Neutrophil (primary cell): ENCODE data around the gene KLK5.
"Not testable (repeated sequence)": the region's sequence is repeated elsewhere in the genome, so short reads cannot be mapped to it uniquely, and the experiment has no call there.

ENCODE experiments used
- H3K27ac ChIP-seq: fragments of 200-600 bp; sonication (generic); 2 replicates; pipeline ENCODE4 v1.5.1; 2016; ENCODE audit warnings: mild to moderate bottlenecking, moderate library complexity
- H3K27me3 ChIP-seq: fragments of 200-600 bp; sonication (generic); 2 replicates; pipeline ENCODE4 v1.6.0; 2016; ENCODE audit warnings: mild to moderate bottlenecking
- H3K36me3 ChIP-seq: fragments of 200-600 bp; sonication (generic); 2 replicates; pipeline ENCODE4 v1.5.1; 2017
- H3K4me1 ChIP-seq, 2 experiments: fragments of 200-600 bp in 1 of 2; sonication (generic) in 1 of 2; 1 replicate in 1 of 2; 2 replicates in 1 of 2; pipeline versions ENCODE4 v1.5.1 to v1.6.1; 2013 to 2016; ENCODE audit warnings: low read depth in 1 of 2, low read length in 1 of 2, mild to moderate bottlenecking in 1 of 2, moderate library complexity in 1 of 2; ENCODE audit not compliant: control insufficient read depth in 1 of 2, insufficient read depth in 1 of 2
- H3K4me3 ChIP-seq, 2 experiments: fragments of 200-600 bp in 1 of 2; sonication (generic) in 1 of 2; 1 replicate in 1 of 2; 2 replicates in 1 of 2; pipeline ENCODE4 v1.5.1; 2013 to 2016; ENCODE audit warnings: low read depth in 1 of 2, low read length in 1 of 2, mild to moderate bottlenecking in 1 of 2, moderate library complexity in 1 of 2
- H3K9me3 ChIP-seq: fragments of 200-600 bp; sonication (generic); 2 replicates; pipeline ENCODE4 v1.5.1; 2016
- CTCF ChIP-seq: fragments of 200-600 bp; sonication (generic); IDR thresholded peaks from 2 replicates; pipeline ENCODE4 v1.5.1; 2016; ENCODE audit warnings: antibody characterized with exemption

Gene KLK5

GRCh38 chr19:50975766-50976165, 22.9 kb upstream of the KLK5 start:
- no peak for TF ChIP-seq CTCF

GRCh38 chr19:50974702-50975556, 22.1 kb upstream of the KLK5 start:
- Histone ChIP-seq H3K27ac (no peak overlapping the region), H3K4me3 (no peak overlapping the region), H3K9me3 (no peaks in the 10 kb centered on the region), H3K36me3 (no peaks in the 10 kb centered on the region), H3K27me3 (peaks cover 31% of the 10 kb centered on the region), H3K4me1 (no peaks in the 10 kb centered on the region)
- no peak for TF ChIP-seq CTCF

More at GRCh38 chr19:50975766-50976165, 22.9 kb upstream of the KLK5 start:
- H3K36me3 ChIP-seq = no peaks in the 10 kb centered on the region
- no peak overlapping the region for H3K4me3 ChIP-seq
- no peaks in the 10 kb centered on the region for H3K9me3 ChIP-seq
- H3K27ac ChIP-seq = no peak overlapping the region
- no peaks in the 10 kb centered on the region for H3K4me1 ChIP-seq
- peaks cover 36% of the 10 kb centered on the region for H3K27me3 ChIP-seq

GRCh38 chr19:50972795-50973376, 20.0 kb upstream of the KLK5 start:
- Histone ChIP-seq H3K9me3 (no peaks in the 10 kb centered on the region), H3K27me3 (peaks cover 41% of the 10 kb centered on the region), H3K4me3 (no peak overlapping the region), H3K4me1 (no peaks in the 10 kb centered on the region), H3K27ac (no peak overlapping the region), H3K36me3 (no peaks in the 10 kb centered on the region)
- no peak for TF ChIP-seq CTCF

- not testable (repeated sequence) for H3K4me3 ChIP-seq, H3K36me3 ChIP-seq, H3K9me3 ChIP-seq, H3K27ac ChIP-seq, H3K4me1 ChIP-seq
- peaks cover 30% of the 10 kb centered on the region for H3K27me3 ChIP-seq
Measured at GRCh38 chr19:50969810-50970209, 17.0 kb upstream of the KLK5 start.

GRCh38 chr19:50969413-50969760, 16.5 kb upstream of the KLK5 start, which contains the start of gene KLK6:
Gene KLK6 (minus strand): TSS chr19:50969591. CDS start chr19:50968104, 1,487 bp downstream.
- TF ChIP-seq CTCF = no peak
- H3K4me1 ChIP-seq = no peaks in the 10 kb centered on the region
- H3K9me3 ChIP-seq = no peaks in the 10 kb centered on the region
- H3K36me3 ChIP-seq = no peaks in the 10 kb centered on the region
- no peak within 1 kb of the TSS for H3K27ac ChIP-seq
- peaks cover 30% of the 10 kb centered on the region for H3K27me3 ChIP-seq
- H3K4me3 ChIP-seq = no peak within 1 kb of the TSS
